BE2C (cell line): Measurements from ENCODE around the gene SSNA1.

Experiments
- DNase-seq: peaks from one replicate; pipeline ENCODE4 v3.0.0-alpha.2; 2020
- H3K27me3 ChIP-seq: fragments of 250-450 bp; sonication (Bioruptor Pico); 2 replicates; pipeline ENCODE4 v1.5.1; 2020; ENCODE audit warnings: mild to moderate bottlenecking
- H3K36me3 ChIP-seq: fragments of 250-450 bp; sonication (Bioruptor Pico); 2 replicates; pipeline ENCODE4 v1.5.1; 2020; ENCODE audit warnings: mild to moderate bottlenecking
- H3K4me1 ChIP-seq: fragments of 250-450 bp; sonication (Bioruptor Pico); 2 replicates; pipeline ENCODE4 v1.5.1; 2020
- H3K4me3 ChIP-seq: 2 replicates; pipeline ENCODE4 v1.5.1; 2011; ENCODE audit warnings: low read depth, low read length
- H3K9me3 ChIP-seq: fragments of 250-450 bp; sonication (Bioruptor Pico); 2 replicates; pipeline ENCODE4 v1.5.1; 2020
- CTCF ChIP-seq: IDR thresholded peaks from 2 replicates; pipeline ENCODE4 v1.5.1; 2012; ENCODE audit warnings: mild to moderate bottlenecking, low read depth, low read length

Gene SSNA1

GRCh38 chr9:137228506-137228967, 40.1 kb downstream of the SSNA1 start:
- Histone ChIP-seq H3K4me3 (no peak overlapping the region), H3K36me3 (no peaks in the 10 kb centered on the region), H3K9me3 (no peaks in the 10 kb centered on the region), H3K4me1 (peaks cover 7% of the 10 kb centered on the region; the same call in 1 of the 2 replicates), H3K27me3 (no peaks in the 10 kb centered on the region)
- no peak for DNase-seq
- TF ChIP-seq CTCF, result no peak

- DNase-seq, result peak; percentile 52
- no peak for TF ChIP-seq CTCF
- peaks cover 7% of the 10 kb centered on the region; the same call in 1 of the 2 replicates for H3K4me1 ChIP-seq
- H3K27me3 ChIP-seq, result no peaks in the 10 kb centered on the region
- H3K4me3 ChIP-seq, result no peak overlapping the region
- no peaks in the 10 kb centered on the region for H3K9me3 ChIP-seq
- H3K36me3 ChIP-seq, result no peaks in the 10 kb centered on the region
These were observed 40.8 kb downstream of the SSNA1 start for GRCh38 chr9:137228968-137229896.

- H3K27me3 ChIP-seq, result no peaks in the 10 kb centered on the region
- no peak for DNase-seq
- no peaks in the 10 kb centered on the region for H3K9me3 ChIP-seq
- H3K4me1 ChIP-seq, result peaks cover 7% of the 10 kb centered on the region; the same call in 1 of the 2 replicates
- no peaks in the 10 kb centered on the region for H3K36me3 ChIP-seq
- no peak overlapping the region for H3K4me3 ChIP-seq
- TF ChIP-seq CTCF, result no peak
These were observed 41.6 kb downstream of the SSNA1 start for GRCh38 chr9:137229903-137230704.

DNA sequence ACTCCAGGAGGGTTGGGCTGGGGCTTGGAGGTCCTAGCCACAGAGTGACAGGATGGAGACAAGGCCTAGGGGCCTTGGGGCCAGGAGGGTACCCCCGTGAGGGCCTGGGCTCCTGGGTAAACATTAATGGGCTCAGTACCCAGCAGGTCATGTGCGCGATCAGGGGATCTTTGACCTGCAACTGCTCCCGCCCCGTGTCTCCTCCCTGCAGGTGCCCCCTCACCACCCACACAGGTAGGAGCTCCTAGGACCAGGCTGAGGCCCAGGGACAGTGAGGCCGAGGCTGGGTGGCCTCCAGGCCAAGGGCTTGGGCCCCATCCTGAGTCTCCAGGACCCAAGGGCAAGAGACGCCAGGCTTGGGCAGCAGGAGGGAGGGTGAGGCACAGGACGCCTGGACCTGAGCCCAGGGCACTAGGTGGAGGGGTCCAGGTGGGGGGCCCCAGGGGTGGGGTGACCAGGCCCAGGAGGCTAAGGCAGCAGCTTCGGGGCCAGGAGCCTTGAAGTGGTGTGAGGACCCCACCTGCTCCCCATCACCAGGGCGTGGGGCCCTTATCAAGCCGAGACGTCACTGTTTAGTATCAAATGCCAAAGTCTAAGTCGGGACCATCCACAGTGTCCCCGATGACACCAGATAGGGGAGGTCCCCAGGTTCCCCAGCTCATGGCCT, 42.4 kb downstream of the SSNA1 start, which contains the start of gene SLC34A3:
TSS of gene SLC34A3 (plus strand) at position 197 of the 667 bp plus-strand sequence. CDS start 802 bp downstream, outside the sequence.
- no peak for DNase-seq
- H3K27me3 ChIP-seq, result no peaks in the 10 kb centered on the region
- TF ChIP-seq CTCF, result no peak
- no peak within 1 kb of the TSS for H3K4me3 ChIP-seq
- peaks cover 7% of the 10 kb centered on the region; the same call in 1 of the 2 replicates for H3K4me1 ChIP-seq
- no peaks in the 10 kb centered on the region for H3K9me3 ChIP-seq
- H3K36me3 ChIP-seq, result no peaks in the 10 kb centered on the region

- Histone ChIP-seq H3K4me3 (no peak overlapping the region), H3K27me3 (no peaks in the 10 kb centered on the region), H3K9me3 (no peaks in the 10 kb centered on the region), H3K36me3 (no peaks in the 10 kb centered on the region), H3K4me1 (peaks cover 7% of the 10 kb centered on the region; the same call in 1 of the 2 replicates)
- no peak for TF ChIP-seq CTCF
- no peak for DNase-seq
These were observed 43.0 kb downstream of the SSNA1 start for GRCh38 chr9:137231372-137232039.
